LNCAP (cell line): ENCODE measurements around the gene TMCO1.

Source experiments
- TF ChIP-seq, protein P1 (sequence below): fragments of 450-650 bp; IDR thresholded peaks from 2 replicates; pipeline ENCODE4 v1.5.1; 2017; ENCODE audit warnings: mild to moderate bottlenecking

TMCO1 gene

DNA sequence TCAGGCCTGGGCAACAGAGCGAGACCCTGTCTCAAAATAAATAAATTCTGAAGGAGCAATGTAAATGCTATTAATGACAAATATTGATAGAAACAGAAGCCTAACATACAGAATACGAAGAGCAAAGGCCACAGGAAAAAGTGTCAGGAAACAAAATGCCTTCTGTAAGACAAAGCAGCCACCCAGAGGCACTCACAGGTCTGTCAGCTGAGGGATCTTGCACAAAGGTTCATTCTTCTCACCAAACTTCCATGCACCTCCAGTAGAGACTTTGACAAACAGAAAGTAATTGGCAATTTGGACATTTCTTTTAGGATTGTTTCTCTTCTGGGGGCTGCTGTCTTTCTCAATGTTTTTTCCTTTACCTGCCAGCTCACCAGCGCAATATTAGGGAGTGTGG is 69.1 kb downstream of the TMCO1 start:
- TF ChIP-seq, protein P1, sequence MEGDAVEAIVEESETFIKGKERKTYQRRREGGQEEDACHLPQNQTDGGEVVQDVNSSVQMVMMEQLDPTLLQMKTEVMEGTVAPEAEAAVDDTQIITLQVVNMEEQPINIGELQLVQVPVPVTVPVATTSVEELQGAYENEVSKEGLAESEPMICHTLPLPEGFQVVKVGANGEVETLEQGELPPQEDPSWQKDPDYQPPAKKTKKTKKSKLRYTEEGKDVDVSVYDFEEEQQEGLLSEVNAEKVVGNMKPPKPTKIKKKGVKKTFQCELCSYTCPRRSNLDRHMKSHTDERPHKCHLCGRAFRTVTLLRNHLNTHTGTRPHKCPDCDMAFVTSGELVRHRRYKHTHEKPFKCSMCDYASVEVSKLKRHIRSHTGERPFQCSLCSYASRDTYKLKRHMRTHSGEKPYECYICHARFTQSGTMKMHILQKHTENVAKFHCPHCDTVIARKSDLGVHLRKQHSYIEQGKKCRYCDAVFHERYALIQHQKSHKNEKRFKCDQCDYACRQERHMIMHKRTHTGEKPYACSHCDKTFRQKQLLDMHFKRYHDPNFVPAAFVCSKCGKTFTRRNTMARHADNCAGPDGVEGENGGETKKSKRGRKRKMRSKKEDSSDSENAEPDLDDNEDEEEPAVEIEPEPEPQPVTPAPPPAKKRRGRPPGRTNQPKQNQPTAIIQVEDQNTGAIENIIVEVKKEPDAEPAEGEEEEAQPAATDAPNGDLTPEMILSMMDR = no peak

DNA sequence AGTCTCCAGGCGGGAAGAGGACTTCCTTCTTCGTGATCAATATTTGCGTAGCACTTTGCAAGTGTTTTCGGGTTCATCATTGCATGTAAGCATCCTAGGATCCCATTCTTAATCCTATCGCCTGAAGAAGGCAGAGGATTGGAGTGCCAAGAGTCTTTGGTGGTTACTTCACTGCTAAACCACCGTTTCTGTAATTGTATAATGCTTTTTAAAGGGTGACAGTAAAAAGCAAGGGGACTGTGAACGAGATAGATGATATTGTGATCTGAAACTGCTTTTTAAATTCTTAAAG is 70.0 kb downstream of the TMCO1 start:
- TF ChIP-seq, protein P1 = no peak

DNA sequence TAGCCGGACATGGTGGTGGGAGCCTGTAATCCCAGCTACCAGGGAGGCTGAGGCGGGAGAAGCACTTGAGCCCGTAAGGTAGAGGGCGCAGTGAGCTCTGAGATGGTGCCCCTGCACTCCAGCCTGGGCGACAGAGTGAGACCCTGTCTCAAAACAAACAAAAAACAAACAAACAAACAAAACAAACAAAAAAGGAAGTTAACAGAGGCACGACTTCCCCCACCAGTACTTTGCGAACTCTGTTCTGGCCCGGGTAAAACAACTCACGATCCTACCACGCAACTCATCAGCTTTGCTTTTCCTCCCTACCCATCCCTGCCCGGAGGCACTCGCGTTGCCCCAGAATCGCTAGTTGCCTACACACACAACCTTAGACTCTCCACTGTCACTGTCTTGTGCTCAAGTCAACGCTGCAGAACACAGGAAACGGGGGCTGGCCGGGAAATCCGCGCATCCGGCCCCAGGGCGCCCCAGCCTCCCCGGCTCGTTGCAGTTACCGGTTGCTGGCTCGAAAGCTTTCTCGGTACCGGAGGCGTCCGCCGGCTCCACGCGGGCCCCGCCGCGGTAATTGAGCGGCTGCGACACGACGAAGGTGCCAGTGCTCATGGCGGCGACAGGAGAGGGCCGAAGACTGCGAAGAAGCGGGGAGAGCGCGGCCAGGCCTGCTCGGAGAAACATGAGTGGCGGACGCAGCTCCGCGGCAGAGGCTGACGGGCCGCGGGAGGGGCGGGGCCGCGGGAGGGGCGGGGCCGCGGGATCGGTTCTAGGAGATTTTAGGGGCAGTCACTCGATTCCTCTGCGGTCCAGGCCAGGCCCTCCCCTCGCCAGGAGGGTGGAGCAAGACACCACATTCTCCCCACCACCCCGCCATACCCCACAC is 70.5 kb downstream of the TMCO1 start, which contains the start of gene ALDH9A1:
TSS of gene ALDH9A1 (minus strand) at position 682 of the 880 bp plus-strand sequence. CDS start at position 678, 4 bp downstream.
- TF ChIP-seq, protein P1 = peak; percentile 64

DNA sequence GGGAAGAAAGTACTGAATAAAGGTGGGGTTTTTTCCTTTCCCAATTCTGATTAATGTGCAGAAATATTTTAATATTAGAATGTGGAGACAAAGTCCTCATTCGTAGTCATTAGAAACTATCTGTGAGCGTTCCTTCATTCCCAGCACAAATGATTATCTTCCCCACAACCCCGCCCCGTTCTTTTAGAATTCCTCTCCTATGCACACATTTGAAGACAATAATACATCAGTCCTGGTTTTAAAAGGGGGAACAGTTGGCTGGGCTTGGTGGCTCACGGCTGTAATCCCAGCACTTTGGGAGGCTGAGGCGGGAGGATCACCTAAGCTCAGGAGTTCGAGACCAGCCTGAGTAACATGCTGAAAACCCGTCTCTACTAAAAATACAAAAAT is 71.2 kb downstream of the TMCO1 start:
- TF ChIP-seq, protein P1 = no peak

DNA sequence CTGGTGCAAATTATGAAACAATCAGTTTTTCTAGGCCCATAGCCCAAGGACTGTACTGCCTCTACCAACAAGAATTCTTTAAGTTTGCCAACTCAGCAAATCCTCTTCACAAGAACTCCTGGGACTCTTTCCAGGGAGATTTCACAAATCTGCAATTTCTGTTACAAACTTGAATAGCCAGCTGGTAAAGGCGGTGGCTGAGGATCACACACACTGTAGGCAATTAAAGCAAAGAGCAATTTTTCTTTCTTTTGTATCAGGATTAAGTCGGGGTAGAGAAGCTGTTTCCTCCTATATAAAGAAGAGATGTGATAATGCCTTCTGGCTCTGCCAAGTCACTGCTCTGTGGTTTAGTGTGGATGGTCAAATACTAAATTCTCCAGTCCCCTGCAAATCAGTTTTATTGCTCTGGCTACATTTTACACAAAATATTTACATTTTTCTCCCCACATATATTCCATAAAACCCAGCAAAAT is 72.0 kb downstream of the TMCO1 start:
- TF ChIP-seq, protein P1 = no peak

DNA sequence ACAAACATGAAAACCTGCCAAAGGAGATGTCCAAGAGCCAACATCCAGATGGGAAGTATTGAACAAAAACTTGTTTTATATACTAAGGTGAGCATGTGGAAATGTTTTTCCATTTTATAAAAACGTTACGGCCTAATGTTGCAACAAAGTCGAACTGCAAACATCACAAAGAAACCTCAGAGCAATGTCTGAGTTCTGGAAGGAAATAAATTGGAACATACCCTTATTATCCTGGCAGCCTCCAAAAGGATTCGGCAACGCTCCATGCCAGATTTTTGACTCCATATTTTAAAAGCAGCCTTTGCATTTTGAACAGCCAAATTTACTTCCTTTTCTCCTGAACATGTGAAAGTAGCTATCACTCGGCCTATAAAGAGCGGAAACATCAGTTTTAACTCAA is 73.6 kb downstream of the TMCO1 start:
- TF ChIP-seq, protein P1 = no peak

DNA sequence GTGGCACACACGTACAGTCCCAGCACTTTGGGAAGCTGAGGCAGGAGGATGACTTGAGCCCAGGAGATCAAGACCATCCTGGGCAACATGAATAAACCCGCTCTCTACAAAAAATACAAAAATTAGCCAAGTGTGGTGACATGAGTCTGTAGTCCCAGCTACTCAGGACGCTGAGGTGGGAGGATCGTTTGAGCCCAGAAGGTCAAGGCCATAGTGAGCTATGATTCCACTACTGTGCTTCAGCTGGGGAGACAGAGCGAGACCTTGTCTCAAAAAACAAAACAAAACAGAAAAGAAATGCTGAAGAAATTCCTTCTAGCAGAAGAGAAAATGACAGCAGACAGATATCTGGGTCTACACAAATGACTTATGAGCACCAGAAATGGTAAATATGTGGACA is 80.6 kb downstream of the TMCO1 start:
- TF ChIP-seq, protein P1 = no peak
